OCI-LY7 (cell line): ENCODE results near the gene TOM1L2. TPM values are rescaled to one million over a fixed set of nuclear protein-coding genes. Genes with fewer than 3 reads are reported as not detected.

Experiments used
- BruUV-seq: library from RNA; stranded (reverse); fragments of 400-500 nt; replicated peaks from 2 replicates; lab custom pipeline; 2021; lab: Mats Ljungman, UMichigan
- CTCF ChIA-PET: fragments of 300-600 bp; sonication (Branson Sonifier 250); formaldehyde crosslinking; loops from one replicate; lab custom pipeline; 2022; ENCODE audit warnings: antibody characterized with exemption; ENCODE audit not compliant: unreplicated experiment; lab: Charles Lee
- POLR2A ChIA-PET: fragments of 300-600 bp; sonication (Branson Sonifier 250); formaldehyde crosslinking; loops from one replicate; lab custom pipeline; 2022; ENCODE audit warnings: antibody characterized with exemption; lab: Charles Lee
- DNase-seq: peaks from one replicate; pipeline ENCODE4 v3.0.0-alpha.2; 2015; ENCODE audit warnings: low spot score
- H2AFZ ChIP-seq: fragments of 200-600 bp; sonication (generic), shearing (Covaris generic); 2 replicates; pipeline ENCODE4 v1.6.1; 2014; ENCODE audit warnings: mild to moderate bottlenecking, antibody characterized with exemption, low read length, moderate library complexity
- H3K27ac ChIP-seq: fragments of 200-600 bp; sonication (generic); 2 replicates; pipeline ENCODE4 v1.5.1; 2014; ENCODE audit warnings: mixed run types, low read depth, mild to moderate bottlenecking, moderate library complexity, low read length, inconsistent platforms; ENCODE audit not compliant: poor library complexity, severe bottlenecking
- H3K36me3 ChIP-seq: fragments of 200-600 bp; sonication (generic); 2 replicates; pipeline ENCODE4 v1.6.1; 2014; ENCODE audit warnings: mild to moderate bottlenecking, antibody characterized with exemption, low read length, moderate library complexity, mixed read lengths; ENCODE audit not compliant: insufficient read depth
- H3K4me1 ChIP-seq: fragments of 200-600 bp; sonication (generic); 2 replicates; pipeline ENCODE4 v1.5.1; 2014; ENCODE audit warnings: mild to moderate bottlenecking, low read length; ENCODE audit not compliant: insufficient read depth, poor library complexity, severe bottlenecking
- H3K4me2 ChIP-seq: fragments of 200-600 bp; sonication (generic); 2 replicates; pipeline ENCODE4 v1.6.1; 2014; ENCODE audit warnings: mild to moderate bottlenecking, low read length
- H3K4me3 ChIP-seq: fragments of 200-600 bp; sonication (generic); 2 replicates; pipeline ENCODE4 v1.5.1; 2014; ENCODE audit warnings: mild to moderate bottlenecking, low read depth, low read length; ENCODE audit not compliant: poor library complexity, severe bottlenecking
- H3K79me2 ChIP-seq: fragments of 200-600 bp; sonication (generic); 2 replicates; pipeline ENCODE4 v1.6.1; 2016; ENCODE audit warnings: low read depth, mild to moderate bottlenecking, low read length, moderate library complexity, mixed read lengths; ENCODE audit not compliant: insufficient read depth
- H3K9me2 ChIP-seq: fragments of 200-600 bp; sonication (generic); 2 replicates; pipeline ENCODE4 v1.6.1; 2016; ENCODE audit warnings: mild to moderate bottlenecking, low read length, mixed read lengths; ENCODE audit not compliant: insufficient read depth
- H3K9me3 ChIP-seq: fragments of 200-600 bp; sonication (generic); 2 replicates; pipeline ENCODE4 v1.6.1; 2014; ENCODE audit warnings: mild to moderate bottlenecking, mixed run types, low read length, mixed read lengths
- H4K20me1 ChIP-seq: fragments of 200-600 bp; sonication (generic); 2 replicates; pipeline ENCODE4 v1.6.1; 2014; ENCODE audit warnings: mild to moderate bottlenecking, antibody characterized with exemption, low read length, moderate library complexity, mixed read lengths; ENCODE audit not compliant: insufficient read depth
- EZH2phosphoT487 ChIP-seq: fragments of 200-600 bp; sonication (generic); IDR thresholded peaks from 2 replicates; pipeline ENCODE4 v1.6.1; 2018; ENCODE audit warnings: low read depth, borderline replicate concordance, mild to moderate bottlenecking, mixed run types, antibody characterized with exemption, low read length, moderate library complexity, mixed read lengths
- intact Hi-C: fragments of 100-400 bp; cut with micrococcal nuclease; formaldehyde crosslinking; loops from one replicate; pipeline ENCODE4 v1.10.0; 2022; ENCODE audit not compliant: unreplicated experiment
- microRNA-seq: library from miRNA; unstranded; fragments of <30 nt; microRNA quantifications from one replicate; pipeline ENCODE4 v1.2.0, GENCODE V29; 2022; ENCODE audit warnings: borderline replicate concordance
- small RNA-seq: library from RNA; depleted of rRNA; stranded (forward); fragments of <200 nt; gene quantifications from one replicate; pipeline ENCODE3, GENCODE V24; 2014
- total RNA-seq, 2 experiments: library from RNA; depleted of rRNA in 1 of 2; stranded (reverse); fragments of >200 nt in 1 of 2; shearing (Covaris generic) in 1 of 2; gene quantifications; 2 replicates each; pipeline ENCODE4 v1.2.3, GENCODE V29; 2014 to 2022
- TF ChIP-seq, protein P1 (sequence below): fragments of 200-600 bp; sonication (generic); conservative IDR thresholded peaks from 2 replicates; pipeline ENCODE4 v1.5.1; 2014; ENCODE audit warnings: mild to moderate bottlenecking, antibody characterized with exemption, low read length, moderate library complexity, mixed read lengths

The TOM1L2 gene
- total RNA-seq, 2 experiments from 2014 or later, result 4.9 to 14.3 TPM

DNA sequence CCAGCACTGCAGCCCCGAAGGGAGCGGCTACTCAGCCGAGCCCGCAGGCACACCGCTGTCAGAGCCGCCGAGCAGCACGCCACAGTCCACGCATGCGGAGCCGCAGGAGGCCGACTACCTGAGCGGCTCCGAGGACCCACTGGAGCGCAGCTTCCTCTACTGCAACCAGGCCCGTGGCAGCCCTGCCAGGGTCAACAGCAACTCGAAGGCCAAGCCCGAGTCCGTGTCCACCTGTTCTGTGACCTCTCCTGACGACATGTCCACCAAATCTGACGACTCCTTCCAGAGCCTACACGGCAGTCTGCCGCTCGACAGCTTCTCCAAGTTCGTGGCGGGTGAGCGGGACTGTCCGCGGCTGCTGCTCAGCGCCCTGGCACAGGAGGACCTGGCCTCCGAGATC is 177.8 kb downstream of the TOM1L2 start:
- no peak overlapping the region for H3K4me2 ChIP-seq
- H3K9me3 ChIP-seq, result no peaks in the 10 kb centered on the region
- ChIA-PET POLR2A (no interaction called here), CTCF (no interaction called here)
- no peak overlapping the region for H3K4me3 ChIP-seq
- BruUV-seq, result TSS peak; percentile 32
- peaks cover 44% of the 10 kb centered on the region for H3K36me3 ChIP-seq
- H3K27ac ChIP-seq, result no peak overlapping the region
- H3K9me2 ChIP-seq, result no peaks in the 10 kb centered on the region
- H3K4me1 ChIP-seq, result no peaks in the 10 kb centered on the region
- TF ChIP-seq EZH2phosphoT487, result no peak
- TF ChIP-seq, protein P1, sequence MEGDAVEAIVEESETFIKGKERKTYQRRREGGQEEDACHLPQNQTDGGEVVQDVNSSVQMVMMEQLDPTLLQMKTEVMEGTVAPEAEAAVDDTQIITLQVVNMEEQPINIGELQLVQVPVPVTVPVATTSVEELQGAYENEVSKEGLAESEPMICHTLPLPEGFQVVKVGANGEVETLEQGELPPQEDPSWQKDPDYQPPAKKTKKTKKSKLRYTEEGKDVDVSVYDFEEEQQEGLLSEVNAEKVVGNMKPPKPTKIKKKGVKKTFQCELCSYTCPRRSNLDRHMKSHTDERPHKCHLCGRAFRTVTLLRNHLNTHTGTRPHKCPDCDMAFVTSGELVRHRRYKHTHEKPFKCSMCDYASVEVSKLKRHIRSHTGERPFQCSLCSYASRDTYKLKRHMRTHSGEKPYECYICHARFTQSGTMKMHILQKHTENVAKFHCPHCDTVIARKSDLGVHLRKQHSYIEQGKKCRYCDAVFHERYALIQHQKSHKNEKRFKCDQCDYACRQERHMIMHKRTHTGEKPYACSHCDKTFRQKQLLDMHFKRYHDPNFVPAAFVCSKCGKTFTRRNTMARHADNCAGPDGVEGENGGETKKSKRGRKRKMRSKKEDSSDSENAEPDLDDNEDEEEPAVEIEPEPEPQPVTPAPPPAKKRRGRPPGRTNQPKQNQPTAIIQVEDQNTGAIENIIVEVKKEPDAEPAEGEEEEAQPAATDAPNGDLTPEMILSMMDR, result no peak
- no peak for DNase-seq
- intact Hi-C loops, result no loop called here
- H2AFZ ChIP-seq, result no peak overlapping the region
- no peaks in the 10 kb centered on the region for H3K79me2 ChIP-seq
- H4K20me1 ChIP-seq, result no peaks in the 10 kb centered on the region

Small RNA genes lying within 50 kb of the gene (microRNA-seq; reads per million reads assigned to microRNA genes)
- 1,769 reads per million, percentile 86 among the genes with 10 or more reads in this experiment for gene MIR33B
- 5.3 reads per million for gene MIR6777

Small RNA genes lying within 50 kb of the gene (small RNA-seq; reads per million reads assigned to genes)
- gene MIR33B (0.94 reads per million, percentile 45 among the genes with 10 or more reads in this experiment), gene MIR6777 (not detected)

Other genes starting within 250 kb of the TOM1L2 start
- gene SREBF1, start 135.4 kb downstream of the TOM1L2 start, total RNA-seq (2014; rRNA removed; shearing (Covaris generic)), result 48.4 and 70.4 TPM in 2 replicates
- gene SREBF1, start 135.4 kb downstream of the TOM1L2 start, total RNA-seq (2022), result 187 and 213 TPM in 2 replicates
- gene DRC3, start 462 bp upstream of the TOM1L2 start, total RNA-seq (2014; rRNA removed; shearing (Covaris generic)), result not detected in 2 replicates
- gene DRC3, start 462 bp upstream of the TOM1L2 start, total RNA-seq (2022), result 0.19 and 0.50 TPM in 2 replicates
- 34.8 and 56.2 TPM in 2 replicates for gene ATPAF2, start 66.8 kb upstream of the TOM1L2 start, total RNA-seq (2014; rRNA removed; shearing (Covaris generic))
- gene ATPAF2, start 66.8 kb upstream of the TOM1L2 start, total RNA-seq (2022), result 42.9 and 45.2 TPM in 2 replicates
- gene GID4, start 67.0 kb upstream of the TOM1L2 start, total RNA-seq (2014; rRNA removed; shearing (Covaris generic)), result 5.1 and 6.3 TPM in 2 replicates
- gene GID4, start 67.0 kb upstream of the TOM1L2 start, total RNA-seq (2022), result 11.8 and 13.3 TPM in 2 replicates
- gene DRG2, start 115.5 kb upstream of the TOM1L2 start, total RNA-seq (2014; rRNA removed; shearing (Covaris generic)), result 46.4 and 62.6 TPM in 2 replicates
- gene DRG2, start 115.5 kb upstream of the TOM1L2 start, total RNA-seq (2022), result 54.3 and 60.4 TPM in 2 replicates
- 0.23 and 0.98 TPM in 2 replicates for gene MYO15A, start 136.4 kb upstream of the TOM1L2 start, total RNA-seq (2014; rRNA removed; shearing (Covaris generic))
- gene MYO15A, start 136.4 kb upstream of the TOM1L2 start, total RNA-seq (2022), result 1.4 and 2.0 TPM in 2 replicates
- 99.3 and 100 TPM in 2 replicates for gene ALKBH5, start 211.4 kb upstream of the TOM1L2 start, total RNA-seq (2014; rRNA removed; shearing (Covaris generic))
- 120 and 125 TPM in 2 replicates for gene ALKBH5, start 211.4 kb upstream of the TOM1L2 start, total RNA-seq (2022)